HG02852 (cell line): ENCODE measurements around the gene C18orf32.
"Not testable (repeated sequence)": the region's sequence is repeated elsewhere in the genome, so short reads cannot be mapped to it uniquely, and the experiment has no call there.

Source experiments
- ATAC-seq: cut with Tn5 transposase; IDR thresholded peaks from one replicate; pipeline ENCODE4 v1.9.1; 2021; ENCODE audit warnings: mild to moderate bottlenecking, moderate library complexity; ENCODE audit not compliant: unreplicated experiment

The C18orf32 gene

DNA sequence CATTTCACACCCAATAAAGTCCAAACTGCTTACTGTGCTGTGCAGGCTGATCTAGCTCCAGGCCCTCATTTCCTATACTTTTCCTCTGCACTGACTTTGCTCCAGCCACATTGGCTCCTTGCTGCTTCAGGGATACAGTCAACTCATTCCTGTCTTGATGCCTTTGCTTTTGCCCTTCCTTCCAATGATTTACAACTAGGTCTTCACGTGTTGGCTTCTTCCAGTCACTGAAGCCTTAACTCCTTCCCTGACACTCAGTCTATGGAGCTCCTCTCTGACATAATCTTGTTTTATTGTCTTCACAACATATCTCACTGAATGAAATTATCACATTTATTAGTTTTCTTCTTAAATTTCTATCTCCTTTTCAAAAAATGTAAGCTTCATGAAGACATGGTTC lies 16.9 kb upstream of the C18orf32 start:
- no peak for ATAC-seq

DNA sequence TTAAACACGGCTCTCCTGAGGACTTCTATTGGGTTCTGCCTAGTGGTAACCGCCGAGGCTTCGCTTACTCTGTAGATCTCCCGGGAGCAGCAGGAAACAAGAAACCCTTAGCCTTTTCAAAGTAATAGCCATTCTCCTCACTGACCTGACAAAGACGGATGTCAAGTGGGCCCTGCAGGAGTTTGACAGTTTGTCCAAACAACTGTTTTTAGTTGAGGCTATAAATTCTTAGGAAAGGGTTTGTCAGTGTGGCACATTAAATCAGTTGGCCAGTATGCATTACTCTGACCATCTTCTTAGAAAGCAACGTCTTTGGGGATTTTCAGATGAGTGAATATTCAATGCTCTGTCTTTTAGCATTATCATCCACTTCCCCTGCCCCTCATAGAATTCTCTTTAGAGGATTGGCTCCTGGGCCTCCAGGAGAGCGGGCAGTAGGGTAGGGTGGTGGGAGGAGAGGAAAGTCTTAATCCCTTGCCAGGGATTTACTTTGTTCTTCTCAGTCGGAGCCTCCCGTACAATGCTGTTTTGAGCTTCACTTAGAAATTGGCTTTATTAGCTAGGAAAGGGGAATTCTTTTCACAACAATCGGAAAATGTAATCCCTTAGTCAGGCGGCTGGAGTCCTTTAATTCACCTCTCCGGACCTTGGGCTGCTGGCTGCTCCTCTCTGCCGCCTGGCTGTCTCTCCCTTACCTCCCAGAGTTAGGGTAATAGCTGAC lies 13.3 kb upstream of the C18orf32 start:
- no peak for ATAC-seq

DNA sequence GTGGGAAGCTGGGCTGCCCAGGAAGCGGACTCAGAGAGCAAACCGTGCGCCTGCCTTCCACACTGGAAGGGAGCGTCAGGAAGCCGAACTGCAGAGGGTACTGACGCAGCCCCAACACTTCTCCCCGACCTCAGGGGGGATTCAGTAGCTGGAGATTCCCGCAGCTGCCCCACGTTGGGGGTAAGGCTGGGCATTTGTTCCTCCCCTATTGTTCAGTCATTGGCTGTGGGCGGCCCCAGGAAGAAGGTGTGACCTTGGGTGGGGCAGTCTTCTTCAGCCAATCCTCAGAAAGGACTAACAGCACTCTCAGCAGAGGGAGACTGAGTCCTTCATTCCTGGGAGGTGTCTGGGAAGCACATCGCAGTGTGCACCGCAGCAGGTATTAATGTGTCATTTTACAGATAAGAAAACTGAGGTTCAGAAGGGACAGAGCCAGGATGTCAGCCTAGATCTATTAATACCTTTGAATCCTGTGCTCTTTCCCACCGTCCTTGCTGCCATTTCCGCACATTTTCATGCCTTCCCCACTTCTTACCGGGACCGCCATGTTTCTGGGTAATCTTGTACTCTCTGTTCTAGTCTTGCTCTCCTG lies 12.1 kb upstream of the C18orf32 start:
- ATAC-seq = no peak

GRCh38 chr18:49495480-49495879 lies 8.4 kb upstream of the C18orf32 start:
- ATAC-seq = no peak

- no peak for ATAC-seq
These were observed 8.0 kb upstream of the C18orf32 start for GRCh38 chr18:49495076-49495475.

GRCh38 chr18:49494660-49495059 lies 7.6 kb upstream of the C18orf32 start:
- ATAC-seq = no peak

DNA sequence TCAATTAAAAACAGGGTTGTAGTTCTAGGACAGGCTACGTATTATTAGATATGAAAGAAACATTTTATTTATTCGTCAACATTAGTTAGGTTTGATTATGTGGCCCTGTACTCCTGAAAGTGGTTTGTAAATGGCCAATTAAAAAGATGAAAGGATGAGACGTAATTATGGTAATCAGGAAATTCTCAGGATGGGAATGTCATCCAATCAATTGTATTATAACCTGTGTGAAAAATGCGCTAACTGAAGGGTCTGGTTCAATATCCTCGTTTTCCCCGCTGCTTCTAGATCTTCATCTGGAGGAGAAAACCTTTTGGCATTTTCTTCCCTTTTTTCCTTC lies 5.6 kb upstream of the C18orf32 start:
- ATAC-seq = no peak

- peak; percentile 75 for ATAC-seq
These were observed 5.0 kb upstream of the C18orf32 start, which contains the start of gene RPL17 for GRCh38 chr18:49491857-49492693. TSS of gene RPL17 (minus strand) at chr18:49492465.

- ATAC-seq = no peak
These were observed 4.5 kb upstream of the C18orf32 start for GRCh38 chr18:49491534-49491856.

GRCh38 chr18:49490246-49490762 lies 3.3 kb upstream of the C18orf32 start:
- ATAC-seq = no peak

DNA sequence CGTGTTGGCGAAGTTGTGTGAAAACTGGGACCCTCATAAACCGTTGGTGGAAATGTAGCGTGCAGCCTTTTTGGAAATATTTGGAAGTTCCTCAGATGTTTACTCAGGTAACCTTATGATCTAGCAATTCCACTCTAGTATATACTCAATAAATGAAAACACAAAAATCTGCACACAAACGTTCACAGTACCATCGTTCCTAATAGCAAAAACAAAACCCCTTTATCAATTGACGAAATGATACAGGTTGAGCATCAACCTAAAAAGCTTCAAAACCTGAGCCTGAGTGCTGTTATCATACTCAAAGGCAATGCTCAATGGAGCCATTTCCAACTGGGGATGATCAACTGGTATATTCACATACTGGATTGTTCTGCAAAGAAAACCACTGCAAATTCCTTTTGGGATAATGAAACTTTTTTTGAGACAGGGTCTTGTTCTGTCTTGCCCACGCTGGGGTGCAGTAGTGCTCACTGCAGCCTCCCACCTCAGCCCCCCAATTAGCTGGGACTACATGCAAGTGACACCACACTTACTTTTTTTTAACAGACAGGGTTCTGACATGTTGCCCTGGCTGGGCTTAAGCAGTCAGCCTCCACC lies 777 bp upstream of the C18orf32 start:
- ATAC-seq = no peak

GRCh38 chr18:49486606-49486952 lies 455 bp downstream of the C18orf32 start:
- no peak for ATAC-seq

DNA sequence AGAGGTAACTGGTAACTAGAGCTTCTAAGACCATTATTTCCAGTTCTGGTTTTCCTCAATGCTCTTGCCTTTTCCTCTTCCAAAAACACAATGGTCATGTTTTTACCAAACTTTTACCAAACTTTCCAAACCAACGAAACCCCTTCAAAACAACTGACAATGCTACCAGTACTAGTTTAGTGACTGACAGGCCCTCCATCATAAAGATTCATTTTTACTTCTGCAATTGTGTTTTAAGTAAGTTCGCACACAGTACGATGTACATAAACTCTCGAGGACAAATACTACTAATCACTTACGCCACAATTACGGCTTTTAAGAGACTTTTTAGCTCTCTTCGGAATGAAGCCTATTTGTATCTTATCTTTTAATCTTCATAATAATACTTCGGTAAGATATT lies 900 bp downstream of the C18orf32 start:
- ATAC-seq = no peak

DNA sequence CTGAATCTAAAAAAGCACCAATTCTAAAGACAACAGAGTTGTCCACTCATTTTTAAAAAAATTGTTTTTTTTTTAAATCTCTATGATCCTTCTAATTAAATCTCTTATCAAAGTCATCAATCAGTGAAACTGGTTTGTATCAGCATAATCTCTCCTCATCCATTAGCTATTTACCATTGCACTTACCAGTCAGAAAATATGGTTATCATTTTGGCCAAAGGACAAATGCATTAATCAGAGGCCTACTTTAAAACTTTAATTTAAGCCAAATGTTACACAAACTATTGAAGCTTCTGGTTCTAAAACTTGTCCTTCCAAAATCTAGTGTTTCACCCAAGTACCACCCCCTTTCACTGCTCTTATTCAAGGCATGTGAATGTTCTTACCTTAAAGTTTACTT lies 3.8 kb downstream of the C18orf32 start:
- no peak for ATAC-seq

- no peak for ATAC-seq
These were observed 5.1 kb downstream of the C18orf32 start for GRCh38 chr18:49481907-49482306.

DNA sequence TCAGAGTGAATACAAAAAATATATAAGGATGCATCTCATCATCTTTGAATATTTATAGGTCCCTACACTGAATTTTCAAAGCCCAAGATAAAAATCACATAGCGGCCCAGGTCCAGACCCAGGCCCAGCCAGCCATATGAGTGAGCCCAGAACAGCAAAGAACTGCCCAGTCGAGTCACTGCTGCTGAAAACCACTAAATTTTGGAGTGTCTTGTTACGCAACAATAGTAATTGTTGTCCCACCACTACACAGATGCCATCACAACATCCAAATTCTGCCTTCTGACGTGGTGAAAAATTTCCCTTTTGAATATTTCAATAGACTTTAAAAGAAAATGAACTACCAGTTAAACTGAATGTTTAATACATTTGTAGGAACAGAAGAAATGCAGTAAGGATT lies 5.7 kb downstream of the C18orf32 start:
- ATAC-seq = no peak

DNA sequence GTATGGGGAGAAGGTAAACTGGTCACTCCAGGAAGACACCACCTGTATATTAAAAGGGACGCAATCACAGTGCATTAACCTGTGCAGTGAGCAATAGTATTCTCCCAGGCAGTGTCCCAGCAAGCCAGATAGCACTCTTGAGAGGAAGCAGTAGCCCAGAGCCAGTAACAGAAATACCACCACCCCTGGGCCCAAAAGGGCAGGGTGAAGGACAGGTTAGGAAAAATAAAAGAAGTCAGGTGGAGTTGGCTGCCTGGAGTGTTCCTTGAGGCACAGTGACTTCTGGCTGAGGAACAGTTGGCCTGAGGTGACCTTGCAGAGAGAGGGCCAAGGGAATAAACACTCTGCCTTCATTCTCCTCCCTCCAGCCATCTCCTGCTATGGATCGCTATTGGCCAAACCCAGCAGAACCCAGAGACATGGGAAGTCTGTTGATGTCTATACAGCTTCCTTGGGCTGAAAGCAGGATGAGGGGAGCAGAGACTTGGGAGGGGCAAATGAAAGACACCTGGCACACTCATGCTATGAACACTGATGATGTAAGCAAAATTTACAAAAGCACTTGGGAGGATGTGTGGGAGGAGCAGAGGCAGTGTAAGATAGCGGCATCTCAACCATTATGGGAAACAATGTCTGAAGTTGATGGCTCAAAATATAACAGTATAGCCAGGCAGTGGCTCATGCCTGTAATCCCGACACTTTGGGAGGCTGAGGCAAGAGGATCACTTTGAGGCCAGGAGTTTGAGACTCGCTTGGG lies 7.5 kb downstream of the C18orf32 start:
- ATAC-seq = no peak

GRCh38 chr18:49476664-49477411 lies 10.2 kb downstream of the C18orf32 start:
- ATAC-seq = no peak

DNA sequence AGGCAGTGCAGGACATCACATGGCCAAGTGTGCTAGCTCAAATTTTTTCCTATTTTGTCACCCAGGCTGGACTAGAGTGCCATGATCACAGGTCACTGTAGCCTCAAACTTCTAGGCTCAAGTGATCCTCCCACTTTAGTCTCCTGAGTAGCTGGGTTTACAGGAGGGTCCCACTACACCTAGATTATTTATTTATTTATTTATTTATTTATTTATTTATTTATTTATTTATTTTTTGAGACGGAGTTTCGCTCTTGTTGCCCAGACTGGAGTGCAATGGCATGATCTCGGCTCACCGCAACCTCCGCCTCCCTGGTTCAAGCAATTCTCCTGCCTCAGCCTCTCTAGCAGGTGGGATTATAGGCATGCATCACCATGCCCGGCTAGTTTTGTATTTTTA lies 12.1 kb downstream of the C18orf32 start:
- ATAC-seq = not testable (repeated sequence)

- no peak for ATAC-seq
These were observed 13.3 kb downstream of the C18orf32 start for GRCh38 chr18:49473721-49474120.
